Brain microvascular endothelial cell (primary cell): ENCODE results near the gene BIK.

Source experiments
- DNase-seq: peaks from one replicate; pipeline ENCODE4 v3.0.0-alpha.2; 2020
- H3K27ac ChIP-seq: fragments of 250-450 bp; sonication (Bioruptor Pico); 2 replicates; pipeline ENCODE4 v1.5.1; 2020; ENCODE audit warnings: mild to moderate bottlenecking, moderate library complexity
- H3K27me3 ChIP-seq: fragments of 250-450 bp; sonication (Bioruptor Pico); replicated peaks from 2 replicates; pipeline ENCODE4 v1.5.1; 2020; ENCODE audit warnings: mild to moderate bottlenecking
- H3K36me3 ChIP-seq: fragments of 250-450 bp; sonication (Bioruptor Pico); replicated peaks from 2 replicates; pipeline ENCODE4 v1.5.1; 2020; ENCODE audit warnings: mild to moderate bottlenecking
- H3K4me3 ChIP-seq: 2 replicates; pipeline ENCODE4 v1.5.1; 2011; ENCODE audit warnings: low read depth, mild to moderate bottlenecking, control low read depth, low read length, moderate library complexity
- CTCF ChIP-seq: IDR thresholded peaks from 2 replicates; pipeline ENCODE4 v1.5.1; 2011; ENCODE audit warnings: low read depth, mild to moderate bottlenecking, moderate library complexity, low read length, control low read depth, inconsistent platforms; ENCODE audit errors: missing control alignments
- in situ Hi-C: cut with HindIII; loops from 2 replicates; pipeline ENCODE4 v1.10.0; 2017; ENCODE audit warnings: low sequenced_read_pairs, low pct_ligation_motif_present

The BIK gene

GRCh38 chr22:43163241-43163795 is 52.8 kb downstream of the BIK start:
- H3K36me3 ChIP-seq: peaks cover 31% of the 10 kb centered on the region
- no peak overlapping the region for H3K27ac ChIP-seq
- no peak for TF ChIP-seq CTCF
- no peaks in the 10 kb centered on the region for H3K27me3 ChIP-seq
- no peak overlapping the region for H3K4me3 ChIP-seq
- in situ Hi-C loops: no loop called here
- no peak for DNase-seq

- no peak overlapping the region for H3K4me3 ChIP-seq
- DNase-seq: no peak
- H3K27ac ChIP-seq: no peak overlapping the region
- in situ Hi-C loops: no loop called here
- peaks cover 29% of the 10 kb centered on the region for H3K36me3 ChIP-seq
- TF ChIP-seq CTCF: no peak
- no peaks in the 10 kb centered on the region for H3K27me3 ChIP-seq
These were observed 54.1 kb downstream of the BIK start for GRCh38 chr22:43164636-43165035.

GRCh38 chr22:43166132-43166930 is 55.8 kb downstream of the BIK start:
- no peak for TF ChIP-seq CTCF
- in situ Hi-C loops: no loop called here
- peaks cover 21% of the 10 kb centered on the region for H3K36me3 ChIP-seq
- H3K27me3 ChIP-seq: no peaks in the 10 kb centered on the region
- no peak for DNase-seq
- no peak overlapping the region for H3K4me3 ChIP-seq
- no peak overlapping the region for H3K27ac ChIP-seq

- Histone ChIP-seq H3K4me3 (no peak overlapping the region), H3K27me3 (no peaks in the 10 kb centered on the region), H3K27ac (no peak overlapping the region), H3K36me3 (peaks cover 26% of the 10 kb centered on the region)
- no peak for TF ChIP-seq CTCF
- no peak for DNase-seq
- in situ Hi-C loops: no loop called here
These were observed 56.5 kb downstream of the BIK start for GRCh38 chr22:43167001-43167589.

- peak overlapping the region; percentile 47 for H3K27ac ChIP-seq
- H3K27me3 ChIP-seq: no peaks in the 10 kb centered on the region
- DNase-seq: peak; percentile 55
- H3K36me3 ChIP-seq: peaks cover 26% of the 10 kb centered on the region
- no peak overlapping the region for H3K4me3 ChIP-seq
- no peak for TF ChIP-seq CTCF
- in situ Hi-C loops: no loop called here
These were observed 58.1 kb downstream of the BIK start for GRCh38 chr22:43168471-43169309.
